ENCODE measurements around the gene IGF1R. TPM values are rescaled to one million over a fixed set of nuclear protein-coding genes. Genes with fewer than 3 reads are reported as not detected.

The IGF1R gene
- total RNA-seq, 1 experiment from 2014 or later: 14.1 TPM

DNA sequence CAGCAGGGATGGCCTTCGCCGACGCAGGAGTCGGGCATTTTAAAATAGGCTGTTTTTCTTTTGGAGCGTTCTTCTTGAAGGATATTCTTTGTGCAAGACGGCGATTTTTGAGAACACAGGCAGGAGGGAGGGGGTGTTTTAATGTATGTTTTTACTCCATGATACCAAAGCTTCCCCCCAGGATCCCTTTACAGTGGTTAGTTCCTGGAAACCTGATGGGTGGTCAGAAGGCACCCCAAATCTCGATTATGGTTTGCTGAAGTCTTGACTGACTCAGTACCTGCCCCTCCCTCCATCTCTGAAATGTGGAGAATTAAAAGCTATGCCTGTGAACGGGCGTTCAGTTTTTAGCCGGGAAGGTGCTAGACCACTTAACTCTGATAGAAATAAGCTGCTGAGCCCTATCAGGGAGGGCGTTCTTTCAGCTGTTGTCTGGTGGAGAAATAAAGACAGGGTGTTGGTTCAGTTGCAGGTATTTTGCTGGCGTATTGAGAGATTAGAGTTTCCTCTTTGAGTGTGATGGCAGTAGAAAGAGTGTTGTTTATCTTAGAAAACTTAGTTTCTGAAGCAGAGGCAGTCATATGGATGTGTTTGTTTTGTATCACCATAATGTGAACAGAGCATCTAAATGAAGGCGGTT lies 3.4 kb downstream of the IGF1R start:
- peaks cover 10% of the 10 kb centered on the region for H3K36me3 ChIP-seq
- peak overlapping the region; percentile 83 for H3K4me3 ChIP-seq
- H3K9me3 ChIP-seq (replicated peaks): 0 out of 2 replicates have a peak, but pooled peaks cover 2% of the 10 kb centered on the region
- H3K27ac ChIP-seq: no peak overlapping the region
- H3K4me1 ChIP-seq (replicated peaks): peaks cover 35% of the 10 kb centered on the region
- DNase-seq (ENCODE audit: low read depth in 1 of 2, low spot score in 2 of 2): peak in 1 of 2 experiments; percentile 47
- H3K27me3 ChIP-seq (replicated peaks): peaks cover 5% of the 10 kb centered on the region

DNA sequence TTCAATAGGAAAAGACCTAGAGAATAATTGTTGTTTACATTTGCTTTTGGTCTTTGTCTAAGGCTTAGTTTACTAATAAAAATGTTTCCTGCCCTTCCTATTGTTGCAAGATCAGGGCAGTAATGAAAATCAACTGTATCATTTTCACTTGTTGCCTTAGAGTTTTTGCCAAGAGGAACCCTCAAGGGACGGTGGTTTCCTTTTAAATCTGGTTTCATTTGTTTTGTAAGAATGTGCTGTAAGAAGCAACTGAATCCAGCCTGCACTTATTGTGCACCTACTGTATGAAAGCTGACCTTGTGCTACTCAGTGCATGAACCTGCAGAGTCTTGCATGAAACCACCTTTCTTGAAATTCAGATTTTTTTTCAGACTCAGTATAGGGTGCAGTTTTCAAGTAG lies 5.3 kb downstream of the IGF1R start:
- Histone ChIP-seq H3K27ac (no peak overlapping the region), H3K9me3 (replicated peaks) (no peaks in the 10 kb centered on the region), H3K4me1 (replicated peaks) (peaks cover 28% of the 10 kb centered on the region), H3K27me3 (replicated peaks) (no peaks in the 10 kb centered on the region), H3K4me3 (no peak overlapping the region), H3K36me3 (peaks cover 10% of the 10 kb centered on the region)
- no peak for DNase-seq (ENCODE audit: low read depth in 1 of 2, low spot score in 2 of 2)

DNA sequence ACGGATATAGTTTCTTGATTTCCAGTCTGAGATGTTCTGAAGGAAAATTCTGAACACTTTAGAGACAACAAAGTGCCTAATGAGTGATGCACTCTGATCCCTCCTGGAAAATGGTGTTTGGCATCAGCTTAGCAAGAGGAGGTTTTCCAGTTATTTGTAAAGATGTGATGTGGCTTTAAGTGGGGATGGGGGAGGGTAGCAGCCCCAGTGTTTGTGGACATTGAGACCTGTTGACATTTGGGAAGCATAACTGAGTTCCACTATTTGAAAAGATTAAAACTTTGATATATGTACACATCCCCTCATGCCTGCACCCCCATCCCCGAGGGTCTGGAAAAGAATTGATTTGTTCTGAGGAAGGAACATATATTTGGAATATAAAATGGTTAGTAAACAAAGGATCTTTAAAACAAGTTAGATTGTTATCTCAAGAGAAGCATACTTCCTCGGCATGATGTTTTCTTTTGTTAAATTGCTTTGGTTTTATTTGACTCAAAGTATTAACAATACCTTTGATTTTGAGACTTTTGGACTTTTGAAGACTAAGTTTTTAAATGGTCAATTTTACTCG lies 6.5 kb downstream of the IGF1R start:
- no peak overlapping the region for H3K4me3 ChIP-seq
- no peak for DNase-seq (ENCODE audit: low read depth in 1 of 2, low spot score in 2 of 2)
- no peak overlapping the region for H3K27ac ChIP-seq
- H3K9me3 ChIP-seq (replicated peaks): no peaks in the 10 kb centered on the region
- H3K4me1 ChIP-seq (replicated peaks): peaks cover 31% of the 10 kb centered on the region
- H3K36me3 ChIP-seq: peaks cover 3% of the 10 kb centered on the region; the same call in 1 of the 2 replicates
- no peaks in the 10 kb centered on the region for H3K27me3 ChIP-seq (replicated peaks)

DNA sequence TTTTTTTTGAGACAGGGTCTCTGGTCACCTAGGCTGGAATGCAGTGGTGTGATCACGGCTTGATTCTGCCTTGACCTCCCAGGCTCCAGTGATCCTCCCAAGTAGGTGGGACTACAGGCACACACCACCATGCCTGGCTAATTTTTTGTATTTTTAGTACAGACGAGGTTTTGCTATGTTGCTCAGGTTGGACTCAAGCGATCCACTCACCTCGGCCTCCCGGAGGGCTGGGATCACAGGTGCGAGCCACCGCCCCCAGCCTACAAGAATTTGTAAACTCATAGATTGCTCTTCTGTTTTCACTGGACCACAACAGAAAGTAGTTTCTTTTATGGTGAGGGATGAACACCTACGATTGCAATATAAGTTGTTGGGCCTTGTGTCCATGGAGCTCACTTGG lies 7.4 kb downstream of the IGF1R start:
- H3K27ac ChIP-seq: no peak overlapping the region
- H3K36me3 ChIP-seq: no peaks in the 10 kb centered on the region
- H3K9me3 ChIP-seq (replicated peaks): no peaks in the 10 kb centered on the region
- peaks cover 31% of the 10 kb centered on the region for H3K4me1 ChIP-seq (replicated peaks)
- H3K4me3 ChIP-seq: no peak overlapping the region
- no peak for DNase-seq (ENCODE audit: low read depth in 1 of 2, low spot score in 2 of 2)
- H3K27me3 ChIP-seq (replicated peaks): no peaks in the 10 kb centered on the region

DNA sequence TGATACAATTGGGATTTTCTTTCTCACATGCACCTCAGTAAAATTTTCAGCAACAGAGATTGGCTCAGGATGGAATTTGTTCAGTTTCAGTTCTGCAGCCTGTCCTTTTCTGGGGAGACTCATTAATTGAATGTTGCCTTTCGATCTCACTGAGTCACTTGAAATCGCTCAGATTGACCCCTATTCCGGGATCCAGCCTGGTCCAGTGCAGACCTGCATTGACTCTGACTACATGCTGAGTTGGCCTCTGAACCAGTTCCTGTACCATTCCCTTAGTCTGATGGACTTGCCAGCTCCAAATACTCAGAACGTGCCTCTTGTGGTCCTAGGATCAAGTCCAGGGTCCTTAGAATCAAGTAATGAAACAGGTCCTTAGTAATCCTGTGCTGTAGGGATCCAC lies 9.4 kb downstream of the IGF1R start:
- Histone ChIP-seq H3K9me3 (replicated peaks) (no peaks in the 10 kb centered on the region), H3K4me1 (replicated peaks) (peaks cover 19% of the 10 kb centered on the region), H3K36me3 (no peaks in the 10 kb centered on the region), H3K4me3 (no peak overlapping the region), H3K27ac (no peak overlapping the region), H3K27me3 (replicated peaks) (no peaks in the 10 kb centered on the region)
- no peak for DNase-seq (ENCODE audit: low read depth in 1 of 2, low spot score in 2 of 2)

DNA sequence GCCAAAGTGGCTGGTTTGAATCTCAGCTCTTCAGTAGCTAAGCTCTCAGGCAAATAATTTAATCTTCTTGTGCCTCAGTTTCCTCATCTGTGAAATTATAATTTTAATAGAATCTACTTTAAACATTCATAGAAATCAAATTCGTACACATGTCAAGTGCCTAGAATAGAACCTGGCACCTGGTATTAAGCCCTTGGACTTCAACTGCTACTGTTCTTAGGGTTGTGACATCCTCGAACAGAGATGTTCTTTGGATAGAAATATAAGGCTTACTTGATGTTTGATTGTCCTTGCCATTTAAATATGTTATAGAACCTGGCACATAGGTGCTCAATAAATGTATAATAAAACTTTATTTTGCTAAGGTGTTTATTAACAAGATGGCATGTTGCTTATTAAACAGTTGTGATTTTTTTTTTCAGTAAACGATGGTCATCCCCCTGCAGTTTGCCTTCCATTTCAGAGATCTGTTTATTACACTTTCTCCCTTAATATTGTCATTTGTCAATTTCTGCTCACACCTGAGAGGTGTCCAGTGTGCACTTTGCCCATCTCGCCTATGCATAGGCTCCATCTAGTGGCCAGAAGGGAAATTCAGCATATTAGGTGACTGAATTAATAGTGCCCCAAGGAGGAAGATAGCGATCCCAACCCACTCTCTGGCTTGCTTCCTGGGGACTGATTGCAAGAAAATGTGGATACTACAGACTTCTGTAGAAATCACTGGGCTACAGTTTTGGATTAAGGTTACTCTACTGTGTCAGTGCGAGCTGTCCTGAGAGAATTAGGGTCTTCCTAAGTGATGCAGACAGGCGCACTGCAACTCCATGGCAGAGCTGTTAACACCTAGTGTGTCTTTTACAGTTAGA lies 10.7 kb downstream of the IGF1R start:
- DNase-seq (ENCODE audit: low read depth in 1 of 2, low spot score in 2 of 2): peak in 1 of 2 experiments; percentile 46
- Histone ChIP-seq H3K36me3 (no peaks in the 10 kb centered on the region), H3K27ac (no peak overlapping the region), H3K4me3 (no peak overlapping the region), H3K27me3 (replicated peaks) (no peaks in the 10 kb centered on the region), H3K4me1 (replicated peaks) (peaks cover 5% of the 10 kb centered on the region), H3K9me3 (replicated peaks) (no peaks in the 10 kb centered on the region)

DNA sequence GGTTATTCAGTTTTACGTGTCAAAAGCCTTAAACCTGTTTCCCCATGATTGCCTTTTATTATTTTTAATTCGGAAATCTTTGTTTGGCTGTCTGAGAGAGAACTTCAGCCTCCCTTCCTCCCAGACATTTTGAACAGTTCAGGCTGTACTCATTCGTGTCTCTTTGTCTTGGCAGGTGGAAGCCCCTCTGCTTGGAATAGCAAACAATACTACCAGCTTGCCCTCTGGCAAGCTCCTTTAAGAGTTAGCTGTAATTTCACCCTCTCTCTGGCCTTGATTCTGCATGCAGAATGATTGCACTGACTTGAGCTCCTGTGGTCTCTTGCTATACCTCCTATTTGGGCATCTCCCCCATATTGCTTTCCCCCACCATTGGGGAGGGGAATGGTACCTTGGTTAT lies 11.7 kb downstream of the IGF1R start:
- Histone ChIP-seq H3K4me3 (no peak overlapping the region), H3K27me3 (replicated peaks) (no peaks in the 10 kb centered on the region), H3K4me1 (replicated peaks) (peaks cover 4% of the 10 kb centered on the region; the same call in 1 of the 2 replicates), H3K9me3 (replicated peaks) (no peaks in the 10 kb centered on the region), H3K36me3 (no peaks in the 10 kb centered on the region), H3K27ac (no peak overlapping the region)
- DNase-seq (ENCODE audit: low read depth in 1 of 2, low spot score in 2 of 2): no peak

DNA sequence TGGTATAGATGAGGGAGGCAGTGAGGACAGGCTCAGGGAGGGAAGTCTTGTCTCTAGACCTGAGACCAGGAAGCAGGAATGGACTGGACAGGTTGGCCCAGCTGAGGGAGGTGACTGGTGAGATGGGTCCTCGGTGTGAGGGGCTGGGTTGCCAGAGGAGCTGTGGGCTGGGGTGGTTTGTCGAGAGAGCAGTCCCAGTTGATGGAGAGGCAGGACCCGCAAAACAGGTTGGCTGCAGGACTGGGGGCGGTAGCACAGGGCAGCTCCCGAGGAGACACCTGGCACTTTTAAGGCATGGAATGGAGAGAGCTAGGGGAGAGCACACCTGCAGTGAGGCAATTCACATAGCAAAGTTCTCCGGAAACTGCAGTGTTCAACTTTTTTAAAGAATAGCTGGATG lies 14.7 kb downstream of the IGF1R start:
- no peaks in the 10 kb centered on the region for H3K9me3 ChIP-seq (replicated peaks)
- H3K4me3 ChIP-seq: no peak overlapping the region
- no peaks in the 10 kb centered on the region for H3K27me3 ChIP-seq (replicated peaks)
- no peak for DNase-seq (ENCODE audit: low read depth in 1 of 2, low spot score in 2 of 2)
- peaks cover 5% of the 10 kb centered on the region for H3K36me3 ChIP-seq
- peaks cover 4% of the 10 kb centered on the region for H3K4me1 ChIP-seq (replicated peaks)
- H3K27ac ChIP-seq: no peak overlapping the region

DNA sequence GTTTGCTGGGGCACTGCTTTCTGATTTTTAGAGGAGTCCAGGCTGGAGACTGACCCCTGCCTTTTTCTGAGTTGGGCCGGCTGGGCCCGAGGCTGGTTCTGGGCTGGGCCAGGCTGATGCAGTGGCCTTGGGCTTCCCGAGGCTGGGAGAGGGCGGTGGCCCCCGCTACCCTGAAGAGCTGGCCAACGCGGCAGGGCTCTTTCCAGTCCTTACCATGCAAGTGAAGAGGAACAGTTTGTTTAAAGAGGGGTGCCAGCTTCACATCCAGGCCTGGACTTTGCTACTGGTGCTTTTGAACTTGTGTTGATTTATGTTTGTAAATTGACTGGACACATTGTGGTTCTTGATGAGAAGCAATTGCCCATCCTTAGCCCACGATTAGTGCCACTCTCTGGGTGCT lies 15.3 kb downstream of the IGF1R start:
- no peak overlapping the region for H3K27ac ChIP-seq
- H3K4me1 ChIP-seq (replicated peaks): peaks cover 10% of the 10 kb centered on the region

DNA sequence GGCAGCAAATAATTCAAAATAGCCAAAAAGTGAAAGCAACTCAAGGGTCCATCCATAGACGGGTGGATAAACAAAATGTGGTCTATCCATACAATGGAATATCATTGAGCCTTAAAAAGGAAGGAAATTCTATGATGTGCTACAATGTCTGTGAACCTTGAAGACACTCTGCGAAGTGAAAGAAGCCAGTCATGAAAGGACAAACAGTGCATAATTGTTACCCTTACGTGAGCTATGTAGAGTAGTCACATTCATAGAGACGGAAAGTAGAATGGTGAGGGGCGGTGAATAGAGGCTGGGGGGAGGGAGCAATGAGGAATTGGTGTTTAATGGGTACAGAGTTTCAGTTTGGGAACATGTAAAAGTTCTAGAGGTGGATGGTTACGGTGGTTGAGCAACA lies 18.1 kb downstream of the IGF1R start:
- no peak overlapping the region for H3K27ac ChIP-seq
- DNase-seq (ENCODE audit: low read depth in 1 of 2, low spot score in 2 of 2): no peak

More for the DNA sequence above, 15.3 kb downstream of the IGF1R start:
- Histone ChIP-seq H3K36me3 (peaks cover 5% of the 10 kb centered on the region), H3K27me3 (replicated peaks) (no peaks in the 10 kb centered on the region), H3K4me3 (no peak overlapping the region), H3K9me3 (replicated peaks) (no peaks in the 10 kb centered on the region)
- no peak for DNase-seq (ENCODE audit: low read depth in 1 of 2, low spot score in 2 of 2)

DNA sequence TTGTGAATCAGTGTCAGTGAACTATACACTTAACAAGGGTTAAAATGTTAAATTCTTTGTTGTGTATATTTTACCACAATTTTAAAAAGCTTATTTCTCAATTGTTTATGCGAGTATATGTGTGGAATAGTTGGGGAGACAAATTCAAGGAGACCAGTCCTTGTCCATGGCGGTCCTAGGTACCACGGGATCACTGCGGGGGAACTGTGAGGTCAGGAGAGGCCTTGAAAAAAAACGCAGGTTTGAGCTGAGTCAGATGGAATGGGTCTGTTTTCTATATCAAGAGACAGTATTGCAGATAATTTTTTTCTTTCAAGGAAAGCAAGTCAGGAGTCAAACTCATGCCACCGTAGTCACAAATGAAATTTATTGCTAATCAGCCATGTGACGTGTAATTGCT lies 18.5 kb downstream of the IGF1R start:
- H3K9me3 ChIP-seq (replicated peaks): no peaks in the 10 kb centered on the region
- no peak overlapping the region for H3K4me3 ChIP-seq
- DNase-seq (ENCODE audit: low read depth in 1 of 2, low spot score in 2 of 2): no peak
- H3K27ac ChIP-seq: no peak overlapping the region
- peaks cover 36% of the 10 kb centered on the region for H3K4me1 ChIP-seq (replicated peaks)
- H3K36me3 ChIP-seq: peaks cover 5% of the 10 kb centered on the region
- no peaks in the 10 kb centered on the region for H3K27me3 ChIP-seq (replicated peaks)

More for the DNA sequence above, 18.1 kb downstream of the IGF1R start:
- H3K9me3 ChIP-seq (replicated peaks): no peaks in the 10 kb centered on the region
- peaks cover 5% of the 10 kb centered on the region for H3K36me3 ChIP-seq
- no peaks in the 10 kb centered on the region for H3K27me3 ChIP-seq (replicated peaks)
- peaks cover 32% of the 10 kb centered on the region for H3K4me1 ChIP-seq (replicated peaks)
- no peak overlapping the region for H3K4me3 ChIP-seq

DNA sequence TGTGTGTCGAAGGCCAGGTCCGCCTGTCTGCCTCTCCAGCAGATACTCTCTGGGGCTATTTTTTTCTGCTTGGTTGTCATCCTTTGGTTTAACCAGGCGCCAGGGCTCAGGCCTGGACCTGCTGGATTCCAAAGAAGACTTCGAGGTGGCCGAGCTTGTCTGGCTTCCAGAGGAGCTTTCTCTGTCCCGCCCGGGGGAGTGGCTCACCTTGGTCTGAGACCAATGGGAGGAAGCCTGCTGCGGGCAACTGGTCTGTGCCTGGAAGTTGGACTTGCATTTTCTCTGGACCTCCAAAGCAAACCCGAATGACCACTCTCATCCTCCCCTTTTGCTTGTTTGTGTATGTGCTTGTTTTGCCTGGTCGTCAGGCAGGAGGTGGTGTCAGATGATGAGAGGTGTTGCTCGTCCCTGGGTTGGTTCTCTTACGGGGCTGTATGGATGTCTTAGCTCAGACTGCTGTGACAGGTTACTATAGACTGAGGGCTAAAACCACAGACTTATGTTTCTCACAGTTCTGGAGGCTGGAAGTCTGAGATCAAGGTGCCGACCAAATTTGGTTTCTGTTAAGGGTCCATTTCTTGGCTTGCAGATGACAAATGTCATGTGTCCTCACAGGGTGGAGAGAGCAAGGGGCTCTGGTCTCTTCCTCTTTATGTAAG lies 19.3 kb downstream of the IGF1R start:
- no peaks in the 10 kb centered on the region for H3K9me3 ChIP-seq (replicated peaks)
- H3K27ac ChIP-seq: no peak overlapping the region
- H3K4me3 ChIP-seq: no peak overlapping the region
- peaks cover 44% of the 10 kb centered on the region for H3K4me1 ChIP-seq (replicated peaks)
- no peak for DNase-seq (ENCODE audit: low read depth in 1 of 2, low spot score in 2 of 2)
- peaks cover 5% of the 10 kb centered on the region for H3K36me3 ChIP-seq
- no peaks in the 10 kb centered on the region for H3K27me3 ChIP-seq (replicated peaks)

DNA sequence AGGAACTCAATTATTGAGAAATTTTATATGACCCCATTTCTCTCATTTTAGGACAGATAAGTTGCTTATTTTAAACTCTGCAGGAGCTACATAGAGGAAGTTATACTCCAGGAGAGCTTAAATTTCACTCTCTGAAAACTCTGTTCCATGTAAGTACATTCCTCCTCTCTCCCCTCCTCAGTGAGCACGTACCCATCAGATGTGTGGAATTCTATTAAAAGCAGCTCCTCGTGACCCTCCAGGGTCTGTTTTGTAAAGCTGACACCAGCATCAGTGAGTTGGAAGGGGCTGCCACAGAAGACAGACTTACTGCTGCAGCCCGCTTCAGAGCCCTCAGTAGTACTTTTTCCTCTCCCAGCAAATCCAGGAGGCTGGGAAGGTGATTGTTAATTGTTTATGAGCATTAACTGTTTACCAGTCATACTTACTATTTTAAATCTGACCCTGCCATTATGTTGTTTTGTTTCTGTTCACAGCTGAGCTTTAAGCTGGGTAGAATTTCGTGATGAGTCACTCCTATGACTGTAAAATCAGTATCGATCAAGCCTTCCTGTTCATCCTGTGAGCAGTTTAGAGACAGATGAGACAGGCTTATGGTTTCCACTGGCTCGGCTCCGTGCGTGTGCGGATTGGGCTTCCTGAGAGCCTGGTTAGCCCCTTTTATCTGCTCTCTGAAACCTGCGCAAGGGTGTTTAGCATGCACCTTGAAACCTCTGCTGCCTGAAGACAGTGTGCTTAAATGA lies 20.4 kb downstream of the IGF1R start:
- Histone ChIP-seq H3K4me1 (replicated peaks) (peaks cover 49% of the 10 kb centered on the region), H3K27ac (no peak overlapping the region), H3K9me3 (replicated peaks) (no peaks in the 10 kb centered on the region), H3K36me3 (peaks cover 5% of the 10 kb centered on the region), H3K27me3 (replicated peaks) (no peaks in the 10 kb centered on the region), H3K4me3 (no peak overlapping the region)
- DNase-seq (ENCODE audit: low read depth in 1 of 2, low spot score in 2 of 2): peak in 1 of 2 experiments; percentile 18
